ENCODE measurements around the gene KCTD14.

KCTD14 gene

GRCh38 chr11:78057462-78058055 lies 34.5 kb upstream of the KCTD14 start:
- no peak for TF ChIP-seq GATA3 (IDR thresholded peaks at IDR 0.05; ENCODE audit: low read depth, low read length)
- no peak for TF ChIP-seq GATA2 (IDR thresholded peaks at IDR 0.05; ENCODE audit: low read depth, low read length)

- TF ChIP-seq GATA3 (IDR thresholded peaks at IDR 0.05; ENCODE audit: low read depth, low read length) (no peak), GATA2 (IDR thresholded peaks at IDR 0.05; ENCODE audit: low read depth, low read length) (no peak)
Observed at GRCh38 chr11:78056093-78056492, 33.0 kb upstream of the KCTD14 start.

DNA sequence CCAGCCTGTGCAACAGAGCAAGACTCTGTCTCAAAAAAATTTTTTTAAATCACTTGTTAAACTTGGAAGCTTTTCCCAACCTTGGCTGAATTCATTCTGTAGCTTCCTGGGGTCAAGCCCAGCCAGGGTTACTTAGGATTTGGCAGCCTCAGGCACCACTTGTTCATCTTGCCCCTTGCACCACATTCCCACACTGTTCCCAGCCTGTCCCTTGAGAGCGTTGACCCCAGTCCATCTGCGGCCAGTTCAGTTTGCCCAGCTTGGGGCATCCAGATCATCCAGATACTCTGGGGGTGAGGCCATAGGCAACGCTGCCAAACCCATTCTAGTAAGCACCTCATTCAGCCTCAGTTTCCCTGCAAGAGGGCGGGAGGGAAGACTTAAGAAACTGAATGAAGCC lies 31.9 kb upstream of the KCTD14 start:
- TF ChIP-seq GATA2 (IDR thresholded peaks at IDR 0.05; ENCODE audit: low read depth, low read length), result no peak
- TF ChIP-seq GATA3 (IDR thresholded peaks at IDR 0.05; ENCODE audit: low read depth, low read length), result no peak

GRCh38 chr11:78050964-78051831 lies 28.1 kb upstream of the KCTD14 start:
- TF ChIP-seq GATA2 (IDR thresholded peaks at IDR 0.05; ENCODE audit: low read depth, low read length) (no peak), GATA3 (IDR thresholded peaks at IDR 0.05; ENCODE audit: low read depth, low read length) (no peak)

DNA sequence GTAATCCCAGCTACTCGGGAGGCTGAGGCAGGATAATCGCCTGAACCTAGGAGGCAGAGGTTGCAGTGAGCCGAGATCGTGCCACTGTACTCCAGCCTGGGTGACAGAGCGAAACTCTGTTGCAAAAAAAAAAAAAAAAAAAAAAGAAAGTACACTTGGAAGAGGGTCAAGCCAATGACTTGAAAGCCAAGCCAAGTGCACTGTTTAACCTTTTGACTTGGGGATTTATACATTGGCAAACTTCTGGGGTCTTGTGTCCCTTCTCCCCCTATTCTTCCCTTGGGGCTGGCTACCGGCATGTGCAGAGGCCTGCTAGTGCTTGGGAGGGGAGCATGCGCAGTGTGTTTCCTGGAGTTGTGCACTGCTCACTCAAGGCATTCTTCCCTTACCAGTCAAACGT lies 26.3 kb upstream of the KCTD14 start:
- TF ChIP-seq GATA2 (IDR thresholded peaks at IDR 0.05; ENCODE audit: low read depth, low read length) (no peak), GATA3 (IDR thresholded peaks at IDR 0.05; ENCODE audit: low read depth, low read length) (no peak)

DNA sequence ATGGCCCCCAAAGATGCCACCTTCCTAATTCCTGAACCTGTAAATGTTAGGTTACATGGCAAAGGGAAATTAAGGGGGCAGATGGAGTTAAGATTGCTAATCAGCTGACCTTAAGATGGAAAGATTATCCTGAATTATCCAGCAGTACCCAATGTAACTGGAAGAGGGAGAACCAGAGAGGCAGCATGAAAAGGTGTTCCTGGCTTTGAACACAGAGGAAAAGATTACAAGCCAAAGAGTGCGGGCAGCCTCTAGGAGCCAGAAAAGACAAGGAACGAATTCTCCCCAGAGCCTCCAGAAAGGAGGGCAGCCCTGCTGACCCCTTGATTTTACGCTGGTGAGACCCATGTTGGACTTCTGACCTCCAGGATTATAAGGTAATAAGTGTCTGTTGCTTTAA lies 25.5 kb upstream of the KCTD14 start:
- TF ChIP-seq GATA2 (IDR thresholded peaks at IDR 0.05; ENCODE audit: low read depth, low read length) (no peak), GATA3 (IDR thresholded peaks at IDR 0.05; ENCODE audit: low read depth, low read length) (no peak)

DNA sequence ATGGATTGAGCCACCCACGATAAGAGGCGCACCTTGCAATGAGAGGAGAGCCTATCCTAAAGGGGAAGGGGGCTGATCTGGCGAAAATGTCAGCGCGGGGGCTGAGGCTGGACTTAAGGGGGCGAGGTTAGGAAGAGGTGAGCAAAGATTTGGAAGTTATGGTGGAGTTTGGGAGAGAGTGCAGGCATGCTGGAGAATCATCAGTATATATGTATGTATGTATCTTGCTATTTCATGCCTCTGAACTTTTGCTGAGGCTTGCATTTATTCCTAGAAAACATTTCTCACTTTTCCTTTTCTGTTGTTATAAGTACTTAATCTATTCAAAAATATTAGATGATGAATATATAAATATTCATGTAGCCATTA lies 23.4 kb upstream of the KCTD14 start:
- TF ChIP-seq GATA2 (IDR thresholded peaks at IDR 0.05; ENCODE audit: low read depth, low read length), result no peak
- TF ChIP-seq GATA3 (IDR thresholded peaks at IDR 0.05; ENCODE audit: low read depth, low read length), result no peak

GRCh38 chr11:78045851-78046485 lies 22.9 kb upstream of the KCTD14 start:
- no peak for TF ChIP-seq GATA3 (IDR thresholded peaks at IDR 0.05; ENCODE audit: low read depth, low read length)
- TF ChIP-seq GATA2 (IDR thresholded peaks at IDR 0.05; ENCODE audit: low read depth, low read length), result no peak; the same call in 1 of the 2 replicates

DNA sequence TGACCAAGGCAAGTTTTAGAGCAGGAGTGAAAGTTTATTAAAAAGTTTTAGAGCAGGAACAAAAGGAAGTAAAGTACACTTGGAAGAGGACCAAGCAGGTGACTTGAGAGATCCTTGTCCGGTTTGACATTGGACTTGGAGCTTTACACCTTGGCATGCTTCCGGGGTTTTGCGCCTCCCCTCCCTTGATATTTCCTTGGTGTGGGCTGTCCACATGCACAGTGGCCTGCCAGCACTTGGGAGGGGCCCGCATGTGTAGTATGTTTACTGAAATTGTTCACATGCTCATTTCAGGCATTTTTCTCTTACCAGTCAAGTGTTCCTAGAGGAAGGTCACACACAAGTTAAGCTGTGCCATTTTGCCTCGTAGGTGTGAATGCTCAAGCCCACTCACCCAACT lies 21.6 kb upstream of the KCTD14 start:
- TF ChIP-seq GATA2 (IDR thresholded peaks at IDR 0.05; ENCODE audit: low read depth, low read length), result no peak
- TF ChIP-seq GATA3 (IDR thresholded peaks at IDR 0.05; ENCODE audit: low read depth, low read length), result no peak

- no peak for TF ChIP-seq GATA2 (IDR thresholded peaks at IDR 0.05; ENCODE audit: low read depth, low read length)
- TF ChIP-seq GATA3 (IDR thresholded peaks at IDR 0.05; ENCODE audit: low read depth, low read length), result no peak
Observed at GRCh38 chr11:78041843-78042440, 18.9 kb upstream of the KCTD14 start.

- TF ChIP-seq GATA2 (IDR thresholded peaks at IDR 0.05; ENCODE audit: low read depth, low read length) (no peak), GATA3 (IDR thresholded peaks at IDR 0.05; ENCODE audit: low read depth, low read length) (no peak)
Observed at GRCh38 chr11:78040691-78041379, 17.8 kb upstream of the KCTD14 start.

- TF ChIP-seq GATA2 (IDR thresholded peaks at IDR 0.05; ENCODE audit: low read depth, low read length) (no peak), GATA3 (IDR thresholded peaks at IDR 0.05; ENCODE audit: low read depth, low read length) (no peak)
Observed at GRCh38 chr11:78039919-78040671, 17.0 kb upstream of the KCTD14 start.

GRCh38 chr11:78039391-78039918 lies 16.4 kb upstream of the KCTD14 start:
- TF ChIP-seq GATA3 (IDR thresholded peaks at IDR 0.05; ENCODE audit: low read depth, low read length) (no peak), GATA2 (IDR thresholded peaks at IDR 0.05; ENCODE audit: low read depth, low read length) (no peak)

Data from SH-SY5Y (cell line).